NT2/D1 (cell line): ENCODE results near the gene TAF1.
"Not testable (repeated sequence)": the region's sequence is repeated elsewhere in the genome, so short reads cannot be mapped to it uniquely, and the experiment has no call there.

Experiments
- DNase-seq: peaks from one replicate; pipeline ENCODE4 v3.0.0-alpha.2; 2011; ENCODE audit warnings: low read depth, low spot score
- H3K27me3 ChIP-seq: 2 replicates; pipeline ENCODE4 v1.6.0; 2011; ENCODE audit warnings: mild to moderate bottlenecking; ENCODE audit not compliant: insufficient read length, insufficient read depth
- H3K36me3 ChIP-seq: 2 replicates; pipeline ENCODE4 v1.6.1; 2011; ENCODE audit warnings: mild to moderate bottlenecking, low read length, mixed read lengths; ENCODE audit not compliant: insufficient read depth, insufficient read length
- H3K4me1 ChIP-seq: 2 replicates; pipeline ENCODE4 v1.5.1; 2011; ENCODE audit not compliant: insufficient read depth, insufficient read length
- H3K4me3 ChIP-seq: 2 replicates; pipeline ENCODE4 v1.5.1; 2011; ENCODE audit warnings: low read depth; ENCODE audit not compliant: insufficient read length
- H3K9ac ChIP-seq: 2 replicates; pipeline ENCODE4 v1.6.0; 2011; ENCODE audit warnings: low read depth; ENCODE audit not compliant: insufficient read length
- H3K9me3 ChIP-seq: 2 replicates; pipeline ENCODE4 v1.5.1; 2011; ENCODE audit warnings: mild to moderate bottlenecking, low read length; ENCODE audit not compliant: insufficient read depth
- SUZ12 ChIP-seq: IDR thresholded peaks from 2 replicates; pipeline ENCODE4 v1.6.1; 2011; ENCODE audit not compliant: insufficient read length, insufficient read depth; ENCODE audit errors: extremely low read depth
- YY1 ChIP-seq: IDR thresholded peaks from 2 replicates; pipeline ENCODE4 v1.6.1; 2011; ENCODE audit not compliant: insufficient read length, insufficient read depth
- ZNF274 ChIP-seq: IDR thresholded peaks from 2 replicates; pipeline ENCODE4 v1.6.1; 2011; ENCODE audit warnings: mild to moderate bottlenecking, low read depth, low read length

Gene TAF1

DNA sequence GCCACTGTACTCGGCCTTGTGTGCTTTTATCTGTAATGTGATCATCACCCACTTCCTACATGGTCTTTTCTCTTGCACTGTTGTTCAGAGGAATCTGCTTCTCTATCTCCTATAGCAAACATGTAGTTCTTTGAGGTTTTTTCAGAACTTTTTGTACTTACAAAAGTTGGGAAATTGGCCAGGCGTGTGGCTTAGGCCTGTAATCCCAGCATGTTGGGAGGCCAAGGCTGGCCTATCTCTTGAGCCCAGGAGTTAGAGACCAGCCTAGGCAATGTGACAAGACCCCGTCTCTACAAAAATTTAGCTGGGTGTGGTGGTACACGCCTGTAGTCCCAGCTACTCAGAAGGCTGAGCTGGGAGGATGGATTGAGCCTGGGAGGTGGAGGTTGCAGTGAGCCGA is 30.4 kb downstream of the TAF1 start:
- Histone ChIP-seq H3K9me3 (no peaks in the 10 kb centered on the region), H3K9ac (no peak overlapping the region), H3K36me3 (peaks cover 84% of the 10 kb centered on the region), H3K27me3 (no peaks in the 10 kb centered on the region), H3K4me1 (no peaks in the 10 kb centered on the region), H3K4me3 (no peak overlapping the region)
- TF ChIP-seq ZNF274 (no peak), YY1 (no peak), SUZ12 (no peak)
- DNase-seq: no peak

- TF ChIP-seq SUZ12 (no peak), ZNF274 (no peak), YY1 (no peak)
- no peaks in the 10 kb centered on the region for H3K9me3 ChIP-seq
- H3K36me3 ChIP-seq: peaks cover 71% of the 10 kb centered on the region
Observed at GRCh38 chrX:71400710-71401109, 34.6 kb downstream of the TAF1 start.

DNA sequence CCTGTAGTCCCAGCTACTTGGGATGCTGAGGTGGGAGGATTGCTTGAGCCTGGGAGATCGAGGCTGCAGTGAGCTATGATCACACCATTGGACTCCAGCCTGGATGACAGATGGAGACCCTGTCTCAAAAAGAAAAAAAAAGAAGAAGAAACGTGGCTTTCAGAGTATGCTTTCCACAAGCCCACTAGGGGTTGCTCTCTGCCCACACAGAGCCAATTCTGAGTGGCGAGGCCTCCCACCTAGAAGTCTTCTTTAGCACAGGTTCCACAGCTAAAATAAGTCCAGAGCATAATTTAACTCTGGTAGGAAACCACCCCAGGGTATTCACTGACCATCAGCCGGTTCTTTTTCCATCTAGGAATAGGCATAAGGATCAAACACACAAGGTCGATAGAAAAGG is 50.1 kb downstream of the TAF1 start:
- not testable (repeated sequence) for H3K9ac ChIP-seq, H3K4me3 ChIP-seq, H3K27me3 ChIP-seq, H3K9me3 ChIP-seq, DNase-seq, H3K4me1 ChIP-seq
- H3K36me3 ChIP-seq: peaks cover 52% of the 10 kb centered on the region

More at GRCh38 chrX:71400710-71401109, 34.6 kb downstream of the TAF1 start:
- Histone ChIP-seq H3K9ac (no peak overlapping the region), H3K4me3 (no peak overlapping the region), H3K27me3 (no peaks in the 10 kb centered on the region), H3K4me1 (no peaks in the 10 kb centered on the region)
- DNase-seq: no peak

- Histone ChIP-seq H3K4me3 (no peak overlapping the region), H3K36me3 (peaks cover 58% of the 10 kb centered on the region), H3K27me3 (no peaks in the 10 kb centered on the region), H3K4me1 (no peaks in the 10 kb centered on the region), H3K9me3 (no peaks in the 10 kb centered on the region), H3K9ac (no peak overlapping the region)
- no peak for DNase-seq
- TF ChIP-seq ZNF274: no peak
- TF ChIP-seq SUZ12: no peak
- TF ChIP-seq YY1: no peak
Observed at GRCh38 chrX:71420686-71421085, 54.5 kb downstream of the TAF1 start.

DNA sequence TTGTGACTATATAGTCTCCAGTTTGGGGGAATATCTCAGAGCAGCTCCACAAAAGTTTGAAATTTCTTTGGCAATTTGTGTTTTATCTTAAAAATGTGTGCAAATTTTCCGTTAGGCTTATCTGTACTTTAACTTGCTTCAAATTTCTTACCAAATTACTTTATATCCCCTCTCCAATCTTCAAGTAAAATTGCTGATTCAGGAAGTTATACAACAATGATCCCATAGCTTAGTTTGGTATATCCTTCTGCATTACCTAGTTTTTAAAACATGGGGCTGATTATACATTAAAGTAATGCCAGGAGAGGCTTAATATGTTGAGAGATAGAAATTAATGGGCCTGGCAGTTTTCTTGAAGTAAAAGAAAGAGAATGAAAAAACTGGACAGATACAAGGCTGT is 66.6 kb downstream of the TAF1 start:
- no peaks in the 10 kb centered on the region for H3K9me3 ChIP-seq
- no peak overlapping the region for H3K9ac ChIP-seq
- TF ChIP-seq YY1 (no peak), SUZ12 (no peak), ZNF274 (no peak)
- H3K36me3 ChIP-seq: peaks cover 51% of the 10 kb centered on the region
- H3K4me1 ChIP-seq: no peaks in the 10 kb centered on the region
- DNase-seq: no peak
- H3K4me3 ChIP-seq: no peak overlapping the region
- H3K27me3 ChIP-seq: no peaks in the 10 kb centered on the region

- H3K4me3 ChIP-seq: no peak overlapping the region
- H3K9me3 ChIP-seq: no peaks in the 10 kb centered on the region
- no peak for TF ChIP-seq YY1
- TF ChIP-seq ZNF274: no peak
- no peak for TF ChIP-seq SUZ12
- DNase-seq: no peak
- H3K4me1 ChIP-seq: no peaks in the 10 kb centered on the region
- no peak overlapping the region for H3K9ac ChIP-seq
- H3K36me3 ChIP-seq: peaks cover 44% of the 10 kb centered on the region
- no peaks in the 10 kb centered on the region for H3K27me3 ChIP-seq
Observed at GRCh38 chrX:71438750-71439149, 72.6 kb downstream of the TAF1 start.

GRCh38 chrX:71439420-71439819 is 73.3 kb downstream of the TAF1 start:
- Histone ChIP-seq H3K9ac (no peak overlapping the region), H3K9me3 (no peaks in the 10 kb centered on the region), H3K4me3 (no peak overlapping the region), H3K36me3 (peaks cover 47% of the 10 kb centered on the region), H3K27me3 (no peaks in the 10 kb centered on the region), H3K4me1 (no peaks in the 10 kb centered on the region)
- no peak for DNase-seq
- TF ChIP-seq SUZ12: no peak
- TF ChIP-seq YY1: no peak
- no peak for TF ChIP-seq ZNF274

- Histone ChIP-seq H3K27me3 (no peaks in the 10 kb centered on the region), H3K4me1 (no peaks in the 10 kb centered on the region), H3K36me3 (peaks cover 46% of the 10 kb centered on the region), H3K9me3 (no peaks in the 10 kb centered on the region), H3K4me3 (no peak overlapping the region), H3K9ac (no peak overlapping the region)
- no peak for TF ChIP-seq SUZ12
- no peak for TF ChIP-seq ZNF274
- TF ChIP-seq YY1: no peak
- DNase-seq: no peak
Observed at GRCh38 chrX:71439896-71440295, 73.7 kb downstream of the TAF1 start.
